CD4-positive, alpha-beta T cell (primary cell): ENCODE data around the gene IRF3. TPM values are rescaled to one million over a fixed set of nuclear protein-coding genes. Genes with fewer than 3 reads are reported as not detected.
A peak's percentile ranks its signal among the peaks of the same experiment; 100 is the strongest.

Experiments used
- ATAC-seq: fragments of 200-7000 bp; cut with Tn5 transposase; one replicate; pipeline ENCODE4 v1.10.0; 2022; ENCODE audit warnings: mild to moderate bottlenecking; ENCODE audit not compliant: poor library complexity
- CTCF ChIA-PET: fragments of 350-600 bp; sonication (Branson Sonifier 250); formaldehyde crosslinking; loops from one replicate; lab custom pipeline; 2021; ENCODE audit warnings: antibody characterized with exemption, inconsistent platforms; lab: Charles Lee
- POLR2A ChIA-PET: fragments of 350-600 bp; sonication (Branson Sonifier 250); formaldehyde crosslinking; loops from one replicate; lab custom pipeline; 2021; ENCODE audit warnings: antibody characterized with exemption, inconsistent platforms; lab: Charles Lee
- DNase-seq, 14 experiments: peaks; one replicate each; pipeline ENCODE4 v3.0.0-alpha.2; 2013 to 2020; ENCODE audit warnings: mixed read lengths in 2 of 14
- H3K27ac ChIP-seq, 2 donors: one replicate each; pipeline versions ENCODE4 v1.5.1 to v1.7.0; 2013; ENCODE audit warnings: low read length in 2 of 2, low read depth in 1 of 2, mild to moderate bottlenecking in 1 of 2
- H3K27me3 ChIP-seq, 2 experiments: 1 replicate in 1 of 2; 2 replicates in 1 of 2; pipeline versions ENCODE4 v1.6.1 to v1.7.0; 2013; ENCODE audit warnings: low read length in 2 of 2, control low read depth in 1 of 2, mild to moderate bottlenecking in 1 of 2, moderate library complexity in 1 of 2; ENCODE audit not compliant: insufficient read depth in 2 of 2, control insufficient read depth in 1 of 2
- H3K36me3 ChIP-seq: one replicate; pipeline ENCODE4 v1.6.1; 2013; ENCODE audit warnings: low read length, control low read depth; ENCODE audit not compliant: insufficient read depth
- H3K4me1 ChIP-seq: one replicate; pipeline ENCODE4 v1.6.1; 2013; ENCODE audit warnings: low read length, control low read depth; ENCODE audit not compliant: insufficient read depth
- H3K4me3 ChIP-seq: one replicate; pipeline ENCODE4 v1.5.1; 2013; ENCODE audit warnings: mild to moderate bottlenecking, low read length, moderate library complexity
- H3K9me3 ChIP-seq, 2 experiments: 1 replicate in 1 of 2; 2 replicates in 1 of 2; pipeline versions ENCODE4 v1.6.1 to v1.7.0; 2013; ENCODE audit warnings: low read length in 2 of 2, mild to moderate bottlenecking in 2 of 2, control low read depth in 1 of 2, moderate library complexity in 1 of 2; ENCODE audit not compliant: control insufficient read depth in 1 of 2, insufficient read depth in 1 of 2
- H3K27ac Mint-ChIP-seq: one replicate; pipeline ENCODE4 v1.8.0; 2020; ENCODE audit warnings: mixed read lengths
- H3K27me3 Mint-ChIP-seq: one replicate; pipeline ENCODE4 v1.8.0; 2021; ENCODE audit warnings: mixed read lengths
- H3K36me3 Mint-ChIP-seq: one replicate; pipeline ENCODE4 v1.8.0; 2021; ENCODE audit warnings: low read depth, mixed read lengths
- H3K4me1 Mint-ChIP-seq: one replicate; pipeline ENCODE4 v1.8.0; 2021; ENCODE audit warnings: low read depth, mixed read lengths
- H3K4me3 Mint-ChIP-seq: one replicate; pipeline ENCODE4 v1.8.0; 2020; ENCODE audit warnings: mild to moderate bottlenecking, mixed read lengths
- H3K9me3 Mint-ChIP-seq: one replicate; pipeline ENCODE4 v1.8.0; 2020; ENCODE audit warnings: mixed read lengths
- CTCF ChIP-seq: fragments of 200-600 bp; IDR thresholded peaks from one replicate; pipeline ENCODE4 v1.8.0; 2022; ENCODE audit warnings: antibody characterized with exemption, mild to moderate bottlenecking
- intact Hi-C, 2 experiments: fragments of 100-400 bp; cut with DNase I in 1 of 2; cut with micrococcal nuclease in 1 of 2; formaldehyde crosslinking; loops; one replicate each; pipeline versions ENCODE4 v1.15.1 to v1.9.0; 2023 to 2025; cut with DNase I, micrococcal nuclease
- total RNA-seq, 174 experiments: library from RNA in 2 of 174; stranded (reverse) in 2 of 174; gene quantifications; one replicate each; pipeline ENCODE4 v1.2.3 and lab custom pipeline; 2021 to 2026

Gene IRF3
- total RNA-seq, 2 experiments from 2014 or later: 109 to 119 TPM

GRCh38 chr19:49641688-49642491 is 23.8 kb downstream of the IRF3 start, which contains the start of gene SCAF1:
Gene SCAF1, plus strand, starts transcription at chr19:49642209. Its CDS starts 2,818 bp downstream, at chr19:49645027.
- POLR2A ChIA-PET: interaction anchor here (0.6 to 5.5 kb wide), 26 partner anchors 19 to 1023 kb away, joined by 3 to 125 read pairs (median 4); partner anchors contain the start of genes AKT1S1, AP2A1, BCL2L12 and FUZ
- DNase-seq (peak; percentile 97 to 100 (median 99)), ATAC-seq (peak; percentile 66)
- peaks cover 70% of the 10 kb centered on the region for H3K4me1 ChIP-seq
- H3K27ac Mint-ChIP-seq: peak within 1 kb of the TSS; percentile 97
- intact Hi-C loops: loop anchor here (1.0 to 5.0 kb wide), 6 partner anchors 23 to 385 kb away; partner anchors contain the start of genes AKT1S1 (in 1 of the 2), BCL2L12 (in 1 of the 2), IRF3 (in 1 of the 2) and TBC1D17 (in 1 of the 2)
- H3K27me3 Mint-ChIP-seq: no peaks in the 10 kb centered on the region
- H3K4me1 Mint-ChIP-seq: peaks cover 71% of the 10 kb centered on the region
- H3K27me3 ChIP-seq: no peaks in the 10 kb centered on the region
- H3K36me3 ChIP-seq: peaks cover 24% of the 10 kb centered on the region
- no peak for TF ChIP-seq CTCF
- peak within 1 kb of the TSS; percentile 91 to 96 for H3K27ac ChIP-seq
- no peaks in the 10 kb centered on the region for H3K9me3 ChIP-seq
- H3K4me3 Mint-ChIP-seq: peak within 1 kb of the TSS; percentile 95
- no peaks in the 10 kb centered on the region for H3K9me3 Mint-ChIP-seq
- peaks cover 18% of the 10 kb centered on the region for H3K36me3 Mint-ChIP-seq
- CTCF ChIA-PET: interaction anchor here (1.0 to 1.2 kb wide), 3 partner anchors 31 to 145 kb away, joined by 3 to 6 read pairs (median 3); no protein-coding TSS in a partner anchor
- peak within 1 kb of the TSS; percentile 99 for H3K4me3 ChIP-seq

- peaks cover 8% of the 10 kb centered on the region for H3K36me3 ChIP-seq
- CTCF ChIA-PET: interaction anchor here (0.8 to 1.8 kb wide), 7 partner anchors 26 to 106 kb away, joined by 3 to 6 read pairs (median 3); partner anchors contain the start of genes BCL2L12 and IRF3
- peaks cover 65% of the 10 kb centered on the region for H3K4me1 Mint-ChIP-seq
- no peaks in the 10 kb centered on the region for H3K27me3 ChIP-seq
- no peaks in the 10 kb centered on the region for H3K9me3 ChIP-seq
- intact Hi-C loops: loop anchor here (1.0 to 5.0 kb wide), 5 partner anchors 24 to 387 kb away; partner anchors contain the start of genes AKT1S1 (in 1 of the 2), TBC1D17 (in 1 of the 2), VRK3 (in 1 of the 2) and ZNF473 (in 1 of the 2)
- peak within 1 kb of the TSS; percentile 91 to 96 for H3K27ac ChIP-seq
- peak within 1 kb of the TSS; percentile 78 for H3K4me3 ChIP-seq
- peak within 1 kb of the TSS; percentile 95 for H3K4me3 Mint-ChIP-seq
- POLR2A ChIA-PET: interaction anchor here (0.5 to 5.5 kb wide), 34 partner anchors 9 to 1315 kb away, joined by 3 to 125 read pairs (median 4); partner anchors contain the start of genes AKT1S1, ALDH16A1, BCL2L12 and EMP3
- H3K27ac Mint-ChIP-seq: peak within 1 kb of the TSS; percentile 97
- peaks cover 64% of the 10 kb centered on the region for H3K4me1 ChIP-seq
- no peak for TF ChIP-seq CTCF
- peaks cover 6% of the 10 kb centered on the region for H3K36me3 Mint-ChIP-seq
- no peaks in the 10 kb centered on the region for H3K9me3 Mint-ChIP-seq
- DNase-seq: peak; percentile 97 to 100 (median 99)
- H3K27me3 Mint-ChIP-seq: no peaks in the 10 kb centered on the region
- peak; percentile 66 for ATAC-seq
Measured at GRCh38 chr19:49640113-49640898, 25.4 kb downstream of the IRF3 start, which contains the start of gene RRAS. Gene RRAS, minus strand, starts transcription at chr19:49640143. Its CDS starts 45 bp downstream, at chr19:49640098.
